ENCODE measurements around the gene ZNF648.

ZNF648 gene

GRCh38 chr1:182004601-182005000 lies 56.9 kb downstream of the ZNF648 start:
- ChIA-PET CTCF (no interaction called here), POLR2A (no interaction called here)
- DNase-seq (ENCODE audit: extremely low spot score): no peak
- TF ChIP-seq FOXA1 (IDR thresholded peaks at IDR 0.05): no peak
- no peak for TF ChIP-seq ARNT (IDR thresholded peaks at IDR 0.05)
- TF ChIP-seq LEF1 (IDR thresholded peaks at IDR 0.05; ENCODE audit: borderline replicate concordance): no peak
- TF ChIP-seq TARDBP (IDR thresholded peaks at IDR 0.05): no peak

Measured in HEK293T (cell line).